ENCODE measurements around the gene LRFN5. TPM values are rescaled to one million over a fixed set of nuclear protein-coding genes. Genes with fewer than 3 reads are reported as not detected.
"Not testable (repeated sequence)": the region's sequence is repeated elsewhere in the genome, so short reads cannot be mapped to it uniquely, and the experiment has no call there.

Gene LRFN5
- total RNA-seq, 1 donor from 2014 or later, result 7.3 TPM

DNA sequence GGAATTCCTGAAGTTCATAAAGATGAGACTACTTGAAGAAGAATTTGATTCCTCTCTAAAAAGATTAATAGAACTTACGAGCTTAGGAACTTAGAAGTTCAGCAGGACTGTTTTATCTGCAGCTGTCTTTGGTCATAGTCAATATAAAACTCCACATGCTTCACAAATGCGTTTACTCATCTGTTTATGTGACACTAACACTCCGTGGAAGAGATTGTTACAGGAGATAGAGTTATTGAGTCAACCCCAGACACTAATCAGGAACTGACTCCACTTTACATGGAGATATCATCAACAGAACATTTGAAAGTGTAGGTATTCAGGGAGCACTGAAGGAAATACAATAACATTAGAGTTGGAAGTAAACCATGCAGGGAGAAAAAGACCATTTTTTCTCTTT lies 92.8 kb downstream of the LRFN5 start:
- no peak for DNase-seq
- Mint-ChIP-seq H3K36me3 (ENCODE audit: unreplicated experiment) (no peaks in the 10 kb centered on the region), H3K27ac (ENCODE audit: unreplicated experiment) (no peak overlapping the region), H3K4me3 (ENCODE audit: unreplicated experiment) (no peak overlapping the region), H3K9me3 (ENCODE audit: unreplicated experiment) (no peaks in the 10 kb centered on the region), H3K27me3 (ENCODE audit: unreplicated experiment) (no peaks in the 10 kb centered on the region), H3K4me1 (ENCODE audit: low read depth, unreplicated experiment) (no peaks in the 10 kb centered on the region)
- TF ChIP-seq, protein P1, sequence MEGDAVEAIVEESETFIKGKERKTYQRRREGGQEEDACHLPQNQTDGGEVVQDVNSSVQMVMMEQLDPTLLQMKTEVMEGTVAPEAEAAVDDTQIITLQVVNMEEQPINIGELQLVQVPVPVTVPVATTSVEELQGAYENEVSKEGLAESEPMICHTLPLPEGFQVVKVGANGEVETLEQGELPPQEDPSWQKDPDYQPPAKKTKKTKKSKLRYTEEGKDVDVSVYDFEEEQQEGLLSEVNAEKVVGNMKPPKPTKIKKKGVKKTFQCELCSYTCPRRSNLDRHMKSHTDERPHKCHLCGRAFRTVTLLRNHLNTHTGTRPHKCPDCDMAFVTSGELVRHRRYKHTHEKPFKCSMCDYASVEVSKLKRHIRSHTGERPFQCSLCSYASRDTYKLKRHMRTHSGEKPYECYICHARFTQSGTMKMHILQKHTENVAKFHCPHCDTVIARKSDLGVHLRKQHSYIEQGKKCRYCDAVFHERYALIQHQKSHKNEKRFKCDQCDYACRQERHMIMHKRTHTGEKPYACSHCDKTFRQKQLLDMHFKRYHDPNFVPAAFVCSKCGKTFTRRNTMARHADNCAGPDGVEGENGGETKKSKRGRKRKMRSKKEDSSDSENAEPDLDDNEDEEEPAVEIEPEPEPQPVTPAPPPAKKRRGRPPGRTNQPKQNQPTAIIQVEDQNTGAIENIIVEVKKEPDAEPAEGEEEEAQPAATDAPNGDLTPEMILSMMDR (IDR thresholded peaks at IDR 0.05; ENCODE audit: partially characterized antibody, unreplicated experiment), result no peak

DNA sequence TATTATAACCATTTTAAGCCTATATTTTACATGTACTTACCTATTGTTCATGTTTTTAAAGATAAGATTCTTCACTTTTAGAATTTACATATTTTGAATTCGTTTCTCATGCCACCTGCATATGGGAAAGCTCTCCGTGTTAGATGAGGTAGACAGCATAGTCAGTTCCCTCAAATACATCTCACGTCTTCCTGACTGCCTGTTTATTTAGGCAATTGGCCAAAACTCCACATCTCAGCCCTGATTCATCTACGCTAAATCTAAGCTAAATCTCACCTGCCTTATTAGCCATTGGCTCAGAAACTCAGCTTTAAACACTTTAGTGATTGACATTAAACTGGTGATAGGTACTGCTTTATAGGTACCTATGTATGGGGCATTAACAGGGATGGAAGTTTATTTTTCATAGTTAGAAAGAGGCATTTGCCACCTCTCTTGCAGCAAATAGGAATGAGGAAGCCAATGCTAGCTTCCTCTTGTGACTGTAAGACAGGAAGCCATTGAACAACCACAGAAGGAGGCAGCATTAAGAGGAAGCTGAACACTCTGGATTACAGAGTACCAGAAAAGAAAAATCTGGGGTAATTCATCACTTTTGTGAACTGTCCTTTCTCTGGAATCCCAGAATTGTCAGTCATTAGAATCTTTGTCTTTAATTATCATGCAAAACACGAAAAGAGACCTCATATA lies 111.9 kb downstream of the LRFN5 start:
- no peak for DNase-seq
- Mint-ChIP-seq H3K36me3 (ENCODE audit: unreplicated experiment) (no peaks in the 10 kb centered on the region), H3K9me3 (ENCODE audit: unreplicated experiment) (no peaks in the 10 kb centered on the region), H3K4me1 (ENCODE audit: low read depth, unreplicated experiment) (no peaks in the 10 kb centered on the region), H3K27ac (ENCODE audit: unreplicated experiment) (no peak overlapping the region), H3K4me3 (ENCODE audit: unreplicated experiment) (no peak overlapping the region), H3K27me3 (ENCODE audit: unreplicated experiment) (no peaks in the 10 kb centered on the region)
- TF ChIP-seq, protein P1 (IDR thresholded peaks at IDR 0.05; ENCODE audit: partially characterized antibody, unreplicated experiment), result no peak

DNA sequence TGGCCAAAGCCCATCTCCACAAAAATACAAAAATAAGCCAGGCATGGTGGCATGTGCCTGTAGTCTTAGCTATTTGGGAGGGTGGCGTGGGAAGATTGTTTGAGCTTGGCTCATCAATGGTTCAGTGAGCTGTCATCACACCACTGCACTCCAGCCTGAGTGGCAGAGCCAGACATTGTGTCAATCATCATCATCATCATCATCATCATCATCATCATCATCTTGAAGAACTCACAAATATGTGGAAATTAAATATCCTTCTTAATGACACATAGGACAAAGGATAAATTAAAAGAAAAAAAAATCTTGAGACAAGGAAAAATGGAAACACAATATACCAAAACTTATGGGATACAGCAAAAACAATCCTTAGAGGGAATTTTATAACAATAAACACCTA lies 132.5 kb downstream of the LRFN5 start:
- peaks cover 5% of the 10 kb centered on the region for H3K36me3 Mint-ChIP-seq (ENCODE audit: unreplicated experiment)
- no peak for DNase-seq
- no peak overlapping the region for H3K4me3 Mint-ChIP-seq (ENCODE audit: unreplicated experiment)
- H3K9me3 Mint-ChIP-seq (ENCODE audit: unreplicated experiment), result no peaks in the 10 kb centered on the region
- TF ChIP-seq, protein P1 (IDR thresholded peaks at IDR 0.05; ENCODE audit: partially characterized antibody, unreplicated experiment), result no peak
- no peaks in the 10 kb centered on the region for H3K27me3 Mint-ChIP-seq (ENCODE audit: unreplicated experiment)
- no peak overlapping the region for H3K27ac Mint-ChIP-seq (ENCODE audit: unreplicated experiment)
- H3K4me1 Mint-ChIP-seq (ENCODE audit: low read depth, unreplicated experiment), result no peaks in the 10 kb centered on the region

DNA sequence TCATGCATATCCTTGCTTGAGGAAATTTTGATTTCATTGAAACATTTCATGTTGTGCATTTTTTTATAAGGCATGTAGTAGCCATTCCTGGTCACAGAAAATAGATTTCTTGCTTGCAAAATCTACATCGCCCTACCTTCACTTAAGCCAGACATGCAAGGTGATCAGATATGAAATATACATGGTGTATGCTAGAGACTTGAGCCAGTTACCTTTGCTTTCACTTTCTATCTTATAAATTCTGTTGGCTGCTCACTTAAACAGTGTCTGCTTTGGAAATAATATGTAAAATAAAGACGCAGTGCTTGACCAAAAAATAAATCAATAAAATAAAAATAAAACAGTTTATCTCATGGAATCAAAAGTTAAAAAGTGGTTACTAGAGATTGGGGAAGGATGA lies 136.5 kb downstream of the LRFN5 start:
- Mint-ChIP-seq H3K27me3 (ENCODE audit: unreplicated experiment) (no peaks in the 10 kb centered on the region), H3K4me1 (ENCODE audit: low read depth, unreplicated experiment) (no peaks in the 10 kb centered on the region), H3K4me3 (ENCODE audit: unreplicated experiment) (no peak overlapping the region), H3K9me3 (ENCODE audit: unreplicated experiment) (no peaks in the 10 kb centered on the region), H3K36me3 (ENCODE audit: unreplicated experiment) (no peaks in the 10 kb centered on the region), H3K27ac (ENCODE audit: unreplicated experiment) (no peak overlapping the region)
- TF ChIP-seq, protein P1 (IDR thresholded peaks at IDR 0.05; ENCODE audit: partially characterized antibody, unreplicated experiment), result no peak
- no peak for DNase-seq

DNA sequence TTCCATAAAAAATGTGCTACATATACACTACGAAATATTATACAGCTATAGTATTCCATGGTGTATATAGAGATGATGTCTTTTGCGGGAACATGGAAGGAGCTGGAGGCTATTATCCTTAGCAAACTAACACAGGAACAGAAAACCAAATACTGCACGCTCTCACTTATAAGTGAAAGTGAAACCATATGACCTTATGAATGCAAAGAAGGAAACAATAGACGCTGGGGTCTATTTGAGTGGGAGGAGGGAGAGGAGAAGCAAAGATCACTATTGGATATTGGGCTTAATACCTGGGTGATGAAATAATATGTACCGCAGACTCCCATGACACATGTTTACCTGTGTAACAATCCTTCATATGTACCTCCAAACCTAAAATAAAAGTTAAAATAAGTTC lies 142.8 kb downstream of the LRFN5 start:
- TF ChIP-seq, protein P1 (IDR thresholded peaks at IDR 0.05; ENCODE audit: partially characterized antibody, unreplicated experiment), result no peak
- Mint-ChIP-seq H3K27ac (ENCODE audit: unreplicated experiment) (no peak overlapping the region), H3K27me3 (ENCODE audit: unreplicated experiment) (no peaks in the 10 kb centered on the region), H3K4me3 (ENCODE audit: unreplicated experiment) (no peak overlapping the region), H3K9me3 (ENCODE audit: unreplicated experiment) (no peaks in the 10 kb centered on the region), H3K4me1 (ENCODE audit: low read depth, unreplicated experiment) (no peaks in the 10 kb centered on the region), H3K36me3 (ENCODE audit: unreplicated experiment) (no peaks in the 10 kb centered on the region)
- no peak for DNase-seq

DNA sequence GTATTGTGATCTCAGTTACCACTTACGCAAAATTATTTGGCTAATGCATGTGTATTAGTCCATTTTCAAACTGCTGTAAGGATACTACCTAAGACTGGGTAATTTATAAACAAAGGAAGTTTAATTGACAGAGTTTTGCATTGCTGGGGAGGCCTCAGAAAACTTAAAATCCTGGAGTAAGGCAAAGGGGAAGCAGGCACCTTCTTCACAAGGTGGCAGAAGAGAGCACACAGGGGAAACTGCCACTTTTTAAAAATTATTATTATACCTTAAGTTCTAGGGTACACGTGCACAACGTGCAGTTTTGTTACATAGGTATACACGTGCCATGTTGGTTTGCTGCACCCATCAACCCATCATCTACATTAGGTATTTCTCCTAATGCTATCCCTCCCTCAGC lies 143.9 kb downstream of the LRFN5 start:
- H3K4me1 Mint-ChIP-seq (ENCODE audit: low read depth, unreplicated experiment); H3K36me3 Mint-ChIP-seq (ENCODE audit: unreplicated experiment); H3K4me3 Mint-ChIP-seq (ENCODE audit: unreplicated experiment); H3K9me3 Mint-ChIP-seq (ENCODE audit: unreplicated experiment); H3K27ac Mint-ChIP-seq (ENCODE audit: unreplicated experiment); DNase-seq; H3K27me3 Mint-ChIP-seq (ENCODE audit: unreplicated experiment): not testable (repeated sequence)

All from glutamatergic neuron (in vitro differentiated cells).